GM18873 (cell line): Measurements from ENCODE around the gene GUCY2F.

Experiments used
- ATAC-seq: cut with Tn5 transposase; IDR thresholded peaks from one replicate; pipeline ENCODE4 v1.9.1; 2021; ENCODE audit warnings: mild to moderate bottlenecking, moderate library complexity, moderate number of reproducible peaks; ENCODE audit not compliant: unreplicated experiment, low FRiP score

The GUCY2F gene

DNA sequence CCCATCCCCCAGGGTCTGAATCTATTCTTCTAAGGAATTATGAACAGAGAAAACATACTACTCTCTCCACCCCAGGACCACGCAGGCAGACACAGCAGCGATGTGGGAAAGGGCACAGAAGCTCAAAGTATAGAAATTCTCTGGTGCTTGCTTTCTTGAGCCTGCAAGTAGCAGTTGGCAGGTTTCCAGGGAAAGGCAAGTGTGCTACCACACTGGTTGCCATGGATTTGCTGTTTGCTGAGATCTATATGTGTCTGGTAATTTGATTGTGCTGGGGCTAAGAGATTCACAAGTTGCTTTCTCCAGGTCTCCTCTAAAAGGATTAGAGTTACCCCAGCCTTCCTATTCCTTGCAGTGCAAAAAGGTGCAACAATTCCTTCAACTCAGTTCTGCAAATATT lies 83.1 kb downstream of the GUCY2F start:
- ATAC-seq, result no peak

DNA sequence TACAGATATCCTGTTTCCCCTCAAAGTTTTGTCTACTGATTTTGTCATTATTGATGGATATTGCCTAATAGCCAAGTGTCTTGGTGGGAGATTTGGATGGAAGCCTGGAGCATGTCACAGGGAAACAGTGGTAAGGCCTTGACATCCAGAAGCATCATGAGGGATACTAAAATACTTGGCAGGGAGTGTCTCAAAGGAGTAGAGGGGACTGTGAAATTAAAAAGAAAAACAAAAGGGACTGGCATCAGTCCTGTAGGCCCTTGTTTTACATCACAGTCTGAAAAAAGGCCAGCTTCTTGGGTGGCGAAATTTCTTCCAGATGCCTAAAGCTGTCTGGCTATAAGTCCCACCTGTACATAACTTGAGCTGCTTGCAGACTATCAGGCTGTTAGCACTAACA lies 83.8 kb downstream of the GUCY2F start:
- ATAC-seq, result no peak

- ATAC-seq, result no peak
These were observed 88.0 kb downstream of the GUCY2F start for GRCh38 chrX:109393859-109394258.

DNA sequence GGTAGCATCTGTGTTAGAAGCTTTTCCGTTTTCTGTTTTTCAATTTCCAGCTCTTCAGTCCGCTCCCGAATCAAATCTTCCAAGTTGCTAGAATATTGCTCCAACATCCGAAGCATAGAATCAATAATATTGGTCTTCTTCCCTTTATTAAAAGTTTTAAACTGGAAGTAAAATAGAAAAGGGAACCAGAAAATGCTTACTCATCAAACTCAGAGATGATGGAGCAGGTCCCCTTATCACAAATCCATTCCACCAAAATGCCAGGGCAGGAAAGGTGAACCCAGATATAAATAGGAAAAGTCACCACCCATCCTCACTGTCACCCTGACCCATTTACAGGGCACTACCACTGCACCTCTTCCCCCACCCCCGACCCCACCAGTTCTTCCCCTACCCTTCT lies 89.0 kb downstream of the GUCY2F start:
- no peak for ATAC-seq

DNA sequence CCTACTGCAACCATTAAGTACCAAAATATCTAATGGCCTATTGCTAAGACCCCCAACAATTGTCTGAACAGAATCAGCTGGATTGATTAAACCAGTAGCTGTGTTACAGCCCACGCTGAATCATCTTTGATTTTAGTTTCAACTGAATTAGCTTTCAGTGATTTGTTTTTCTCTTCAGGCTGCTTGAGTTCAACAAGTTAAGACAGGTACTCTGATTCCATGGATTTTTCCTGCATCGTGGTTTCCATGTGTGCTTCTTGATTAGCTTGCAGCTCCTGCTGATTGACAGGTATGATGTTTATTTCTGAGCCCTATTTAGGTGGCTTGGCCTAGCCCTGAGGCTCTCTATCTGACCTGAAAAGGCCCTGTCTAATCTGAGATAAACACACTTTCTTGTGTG lies 91.3 kb downstream of the GUCY2F start:
- ATAC-seq, result no peak

DNA sequence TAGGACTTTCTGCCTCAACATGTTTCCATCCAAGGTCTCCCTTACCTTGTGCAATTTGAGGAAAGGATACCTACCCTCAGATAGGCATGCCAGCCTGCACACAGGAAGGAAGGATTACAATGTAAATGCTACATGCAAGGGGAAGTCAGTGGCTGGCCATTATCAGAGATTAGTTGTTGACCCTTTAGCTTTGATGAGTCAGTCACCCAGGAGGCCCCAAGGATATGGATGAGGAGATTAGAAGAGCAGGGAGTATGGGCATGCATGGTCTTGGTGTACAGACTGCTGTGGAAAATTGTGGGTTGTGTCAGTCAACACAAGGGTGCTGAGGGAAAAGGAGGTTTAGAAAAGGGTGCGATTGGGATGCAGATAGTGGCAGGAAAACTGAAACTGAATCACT lies 92.0 kb downstream of the GUCY2F start:
- ATAC-seq, result no peak

DNA sequence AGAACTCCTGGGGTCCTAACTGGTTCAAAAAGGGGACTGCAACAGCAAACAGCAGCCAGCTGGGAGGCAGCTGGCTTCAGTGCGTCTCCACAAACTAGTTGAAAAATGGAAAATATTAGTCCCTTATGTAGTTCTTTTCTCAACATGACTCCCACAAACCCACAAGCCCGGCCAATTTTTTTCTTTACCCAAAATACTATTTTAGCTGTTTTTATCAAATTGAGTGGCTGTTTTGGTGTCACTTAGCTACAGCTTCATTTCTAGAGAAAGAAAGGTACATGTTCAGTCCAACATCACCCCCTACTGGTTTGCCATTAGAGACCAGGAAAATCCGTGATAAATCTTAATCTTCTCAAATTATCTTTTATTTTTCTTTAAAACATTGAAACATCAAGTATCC lies 97.2 kb downstream of the GUCY2F start:
- ATAC-seq, result no peak

- no peak for ATAC-seq
These were observed 99.6 kb downstream of the GUCY2F start for GRCh38 chrX:109382332-109382731.

DNA sequence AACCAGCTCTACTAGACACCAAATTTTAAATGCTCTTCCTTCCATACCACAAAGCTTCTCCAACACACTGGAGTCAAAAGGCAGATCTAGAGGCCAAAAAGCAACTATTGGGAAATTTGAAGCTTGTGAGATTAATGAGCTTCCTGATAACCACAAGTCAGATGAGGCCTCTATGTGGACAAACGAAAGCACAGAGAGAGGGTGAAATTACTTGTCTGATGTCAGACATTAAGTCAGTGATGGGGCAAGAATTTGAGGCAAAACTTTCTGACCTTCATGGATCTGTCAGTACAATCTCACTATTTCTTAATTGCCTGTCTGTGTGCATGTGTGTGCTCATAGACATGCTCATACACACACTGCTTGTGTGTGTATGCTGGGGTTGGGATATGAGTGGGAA lies 103.6 kb downstream of the GUCY2F start:
- no peak for ATAC-seq

DNA sequence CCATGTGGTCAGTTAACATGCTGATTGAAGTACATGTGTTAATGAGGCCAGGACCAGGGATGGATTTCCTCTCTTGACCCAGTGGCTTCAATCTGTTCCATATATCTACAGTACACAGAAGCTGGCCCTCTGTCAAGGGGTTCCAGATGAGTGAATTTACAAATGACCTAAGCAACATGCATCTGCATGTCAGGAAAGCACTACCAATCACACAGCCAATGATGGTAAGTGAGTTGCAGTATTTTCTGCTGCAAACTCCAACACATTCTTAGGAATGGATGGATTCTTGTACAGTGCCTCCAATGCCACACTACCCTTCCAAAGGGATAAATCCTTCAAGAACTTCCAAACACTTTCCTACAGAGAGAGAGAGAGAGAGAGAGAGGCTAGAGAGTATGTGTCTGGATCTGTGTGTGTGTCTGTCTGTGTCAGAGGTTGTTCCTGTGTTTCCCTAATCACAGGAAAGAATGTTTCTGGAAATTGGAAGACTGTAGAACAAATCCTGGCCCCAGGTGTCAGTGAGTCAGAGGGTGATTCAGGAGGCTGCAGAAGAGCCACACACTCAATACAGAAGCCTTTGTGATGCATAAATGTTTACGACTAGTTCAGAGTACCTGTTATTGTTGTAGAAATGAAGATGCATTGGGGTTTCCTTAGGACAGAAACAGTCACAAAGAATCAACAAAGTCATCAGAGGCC lies 107.5 kb downstream of the GUCY2F start:
- no peak for ATAC-seq

DNA sequence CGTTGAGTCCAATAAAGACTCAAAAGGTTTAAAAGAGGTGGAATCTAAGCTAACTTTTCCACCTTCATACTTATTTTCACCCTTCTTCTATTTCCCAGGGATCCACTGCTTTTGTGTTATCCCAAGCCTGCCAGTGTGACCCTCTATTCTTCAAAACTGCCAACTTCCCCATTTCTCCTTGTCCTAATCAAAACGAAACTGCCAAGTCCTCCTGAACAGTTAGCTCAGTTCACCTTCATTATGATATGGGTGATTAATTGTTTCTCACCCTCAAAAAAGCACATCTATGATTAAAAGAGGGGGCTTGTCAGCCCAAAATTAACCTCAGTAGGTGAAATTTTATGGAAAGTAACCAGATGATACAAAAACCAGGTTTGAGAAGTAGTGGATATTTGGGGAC lies 108.4 kb downstream of the GUCY2F start:
- ATAC-seq, result no peak

GRCh38 chrX:109372716-109373115 lies 109.2 kb downstream of the GUCY2F start:
- ATAC-seq, result no peak

DNA sequence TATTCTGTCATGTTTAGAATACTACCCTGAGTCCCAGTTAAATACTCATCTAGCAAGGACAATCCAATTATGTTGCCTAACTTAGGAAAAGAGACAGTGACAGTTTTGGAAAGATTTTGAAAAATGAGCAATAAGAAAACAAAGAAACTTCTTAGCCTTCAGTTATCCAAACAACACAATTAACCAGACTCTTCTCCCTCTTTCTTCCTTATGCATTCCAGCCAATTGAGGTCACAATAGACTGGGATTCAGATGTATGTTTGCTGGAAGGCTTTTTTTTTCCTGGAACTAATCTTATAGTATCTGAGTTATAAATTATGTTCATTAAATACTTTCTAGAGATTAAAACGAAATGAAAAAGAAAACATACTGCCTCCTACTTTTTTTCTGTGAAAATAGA lies 109.6 kb downstream of the GUCY2F start:
- ATAC-seq, result no peak

DNA sequence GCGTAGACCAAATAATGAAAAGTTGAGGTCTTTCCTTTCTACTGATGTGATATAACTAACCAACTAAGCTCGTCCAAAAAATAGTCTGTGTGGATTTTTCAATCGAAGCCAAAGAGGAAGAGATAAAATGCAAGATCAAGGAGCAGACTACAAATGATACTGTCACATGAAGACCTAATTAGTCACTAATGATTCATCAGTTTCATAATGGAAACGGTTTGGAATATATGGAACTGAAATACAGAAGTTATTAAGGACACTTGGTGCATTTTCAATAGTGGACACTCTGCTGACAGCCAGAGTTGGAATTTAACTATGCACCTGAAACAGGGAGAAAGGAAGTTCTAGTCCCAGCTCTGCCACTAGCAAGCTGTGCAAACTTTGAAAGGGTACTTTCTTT lies 119.8 kb downstream of the GUCY2F start:
- ATAC-seq, result no peak

- ATAC-seq, result no peak
These were observed 121.6 kb downstream of the GUCY2F start for GRCh38 chrX:109360301-109360700.

DNA sequence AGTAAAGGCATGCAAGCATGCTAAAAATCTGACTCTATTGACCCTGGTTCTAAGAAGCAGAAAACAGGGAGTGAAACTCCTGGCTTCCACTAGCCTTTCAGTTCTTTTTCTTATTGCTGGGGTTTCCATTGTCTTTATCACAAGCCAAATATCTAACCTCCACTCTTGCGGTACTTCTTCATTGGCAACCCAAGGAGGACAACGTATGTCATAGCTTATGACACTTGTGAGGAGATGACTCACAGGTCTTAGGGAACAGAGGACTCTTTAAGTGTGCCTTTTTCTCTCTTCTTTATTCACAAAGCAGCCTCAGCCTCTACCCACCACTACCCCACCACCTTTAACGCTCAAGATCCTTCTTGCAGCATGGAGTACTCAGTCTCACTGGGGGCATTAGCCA lies 124.2 kb downstream of the GUCY2F start:
- no peak for ATAC-seq

DNA sequence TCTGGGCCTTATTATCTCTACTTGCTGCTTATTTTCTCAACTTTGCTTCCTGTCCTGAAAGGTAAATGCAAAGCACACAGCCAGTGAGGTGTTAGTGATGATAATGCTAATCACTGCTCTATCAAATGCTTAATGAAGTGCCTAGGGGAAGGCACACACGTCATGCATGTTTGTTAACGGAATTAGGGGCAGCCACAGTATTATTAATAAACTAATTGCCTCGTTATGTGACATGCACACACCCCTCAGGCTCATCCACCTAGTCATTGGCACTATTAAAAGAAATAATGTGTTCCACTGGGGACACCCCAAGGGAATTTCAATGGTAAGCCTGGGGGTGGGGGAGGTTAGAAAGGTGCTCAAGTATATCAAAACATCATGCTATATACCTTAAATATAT lies 125.2 kb downstream of the GUCY2F start:
- ATAC-seq, result no peak

GRCh38 chrX:109352066-109352588 lies 129.8 kb downstream of the GUCY2F start:
- ATAC-seq, result no peak

DNA sequence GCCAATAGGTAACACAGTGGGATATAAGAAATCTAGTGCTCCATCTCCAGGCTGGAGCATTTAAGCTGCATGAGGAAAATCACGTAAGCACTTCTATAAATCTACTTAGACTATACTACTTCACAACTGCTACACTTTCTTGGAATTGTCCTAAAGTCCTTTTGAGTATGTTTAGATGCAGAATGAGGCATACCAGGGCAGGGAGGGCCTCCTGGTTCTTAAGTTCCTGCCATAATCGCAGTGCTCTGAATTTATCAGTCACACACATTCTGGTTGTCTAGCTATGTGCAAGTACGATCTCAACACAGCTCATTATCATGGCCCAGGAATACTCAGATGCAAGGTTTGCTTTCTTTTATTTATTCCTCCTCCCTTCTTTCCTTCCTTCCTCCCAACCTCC lies 130.3 kb downstream of the GUCY2F start:
- no peak for ATAC-seq

DNA sequence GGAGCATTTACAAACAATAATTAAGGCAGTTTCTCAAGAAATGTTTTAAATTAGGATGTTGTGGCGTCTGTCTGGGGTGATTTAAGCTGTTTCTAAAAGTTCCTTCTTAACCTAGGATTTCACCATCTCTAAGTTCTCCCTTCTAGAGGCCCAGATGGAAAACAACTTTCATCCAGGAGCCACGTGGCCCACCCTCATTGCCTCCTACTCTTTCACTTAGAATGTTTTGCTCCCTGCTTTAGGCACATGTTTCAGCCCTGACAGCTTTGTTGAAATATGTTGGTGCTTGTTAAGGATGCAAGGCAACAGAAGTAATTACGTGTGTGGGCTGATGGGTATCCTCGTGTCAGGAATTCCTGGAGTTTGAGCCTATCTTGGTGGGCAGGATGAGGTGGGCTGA lies 131.3 kb downstream of the GUCY2F start:
- no peak for ATAC-seq

DNA sequence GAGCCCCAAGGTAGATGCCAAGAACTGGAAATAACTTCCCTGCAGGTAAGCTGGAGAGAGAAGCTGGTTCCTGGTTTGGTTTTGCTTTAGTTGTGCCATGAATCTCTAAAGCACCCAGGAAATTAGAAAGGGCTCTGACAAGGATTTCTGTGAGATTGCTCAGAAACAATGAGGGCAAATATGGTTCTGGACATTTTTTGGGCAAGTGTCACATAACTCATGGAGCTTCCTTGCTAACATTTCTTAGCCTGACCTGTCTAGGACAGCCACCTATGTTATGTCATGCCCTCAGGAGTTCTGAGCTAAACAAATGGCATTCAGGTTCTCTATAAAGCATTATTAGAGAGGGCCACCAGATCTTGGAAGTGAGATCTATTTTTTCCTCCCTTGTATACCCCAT lies 131.8 kb downstream of the GUCY2F start:
- no peak for ATAC-seq

GRCh38 chrX:109347632-109348031 lies 134.3 kb downstream of the GUCY2F start:
- ATAC-seq, result no peak

DNA sequence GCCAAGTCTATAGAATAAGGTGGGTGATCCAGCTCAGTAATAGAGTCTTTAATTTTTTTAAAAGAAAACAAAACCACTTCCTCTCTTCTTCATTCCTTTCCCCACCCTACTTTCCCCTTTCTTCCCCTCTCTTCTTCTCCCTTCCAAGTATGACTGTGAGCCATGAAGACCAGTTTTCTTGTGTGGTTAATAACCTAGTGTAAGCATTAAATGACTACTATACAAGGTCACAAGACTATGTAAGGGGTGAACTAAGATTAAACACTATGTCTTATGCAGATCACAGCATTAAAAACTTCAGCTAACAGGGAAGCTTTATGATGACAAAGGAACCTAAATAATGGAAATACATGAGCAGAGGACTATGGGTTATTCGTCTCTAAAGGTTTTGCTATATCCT lies 135.4 kb downstream of the GUCY2F start:
- ATAC-seq, result no peak
